ENCODE results near the gene CSPG4.
"Not testable (repeated sequence)": the region's sequence is repeated elsewhere in the genome, so short reads cannot be mapped to it uniquely, and the experiment has no call there.

DNA sequence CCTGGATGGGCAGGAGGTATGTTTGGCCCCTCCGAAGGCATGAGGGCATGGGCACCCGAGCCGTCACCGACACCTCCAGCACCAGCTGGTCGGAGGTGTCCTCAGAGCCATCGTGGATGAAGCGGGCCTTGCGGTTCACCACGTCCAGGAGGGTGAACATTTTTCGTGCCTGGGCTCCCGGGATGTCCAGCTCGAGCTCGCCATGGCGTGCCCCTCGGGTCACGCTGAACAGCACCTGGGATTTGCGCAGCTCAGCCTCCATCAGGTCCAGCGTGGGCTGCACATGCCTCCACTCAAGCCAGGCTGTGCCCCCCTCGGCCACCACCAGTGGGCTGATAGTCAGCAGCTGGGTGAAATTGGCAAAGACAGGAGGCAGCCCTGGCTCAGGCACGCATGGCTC lies 23.2 kb downstream of the CSPG4 start:
- TF ChIP-seq CTCF (conservative IDR thresholded peaks at IDR 0.05 in 1 of 2, IDR thresholded peaks at IDR 0.05 in 1 of 2; ENCODE audit: extremely low read depth in 1 of 2, insufficient read depth in 1 of 2, low read depth in 1 of 2, low read length in 2 of 2); EZH2 (IDR thresholded peaks at IDR 0.05; ENCODE audit: borderline replicate concordance, low read length): not testable (repeated sequence)

All from mammary epithelial cell (primary cell).